Thyroid gland (tissue), 4 donors: Measurements from ENCODE around the gene AP1S1. TPM values are rescaled to one million over a fixed set of nuclear protein-coding genes. Genes with fewer than 3 reads are reported as not detected.

Experiments
- DNase-seq, 2 donors: peaks; one replicate each; pipeline ENCODE4 v3.0.0-alpha.2; 2019
- H3K27ac ChIP-seq, 3 donors: fragments of 200-600 bp; sonication (generic); 1 replicate in 2 of 3; 2 replicates in 1 of 3; pipeline ENCODE4 v1.5.1; 2016 to 2019; ENCODE audit warnings: mild to moderate bottlenecking in 1 of 3, moderate library complexity in 1 of 3
- H3K27me3 ChIP-seq: fragments of 200-600 bp; sonication (generic); one replicate; pipeline ENCODE4 v1.5.1; 2019
- H3K36me3 ChIP-seq, 2 donors: fragments of 200-600 bp; sonication (generic); one replicate each; pipeline ENCODE4 v1.5.1; 2016 to 2019
- H3K4me1 ChIP-seq, 2 donors: fragments of 200-600 bp; sonication (generic); one replicate each; pipeline ENCODE4 v1.5.1; 2017 to 2019
- H3K4me3 ChIP-seq, 3 donors: fragments of 200-600 bp; sonication (generic); replicated peaks in 1 of 3; 1 replicate in 2 of 3; 2 replicates in 1 of 3; pipeline ENCODE4 v1.5.1; 2016; ENCODE audit warnings: mild to moderate bottlenecking in 1 of 3
- H3K9me3 ChIP-seq: fragments of 200-600 bp; sonication (generic); one replicate; pipeline ENCODE4 v1.5.1; 2017
- POLR2A ChIP-seq, 2 donors: fragments of 450-650 bp; IDR thresholded peaks; one replicate each; pipeline ENCODE4 v1.6.1; 2017; ENCODE audit warnings: antibody characterized with exemption in 2 of 2, mild to moderate bottlenecking in 2 of 2, moderate library complexity in 1 of 2
- WGBS, 2 donors: methylation state at CpG; one replicate each; pipeline ENCODE4 v1.1.5; 2017; 5-methylcytosine and 5-hydroxymethylcytosine counted together
- intact Hi-C: fragments of 100-400 bp; cut with DNase I; formaldehyde crosslinking; loops from one replicate; pipeline ENCODE4 v1.15.1; 2023
- microRNA-seq: library from miRNA; unstranded; fragments of <30 nt; microRNA quantifications from one replicate; pipeline ENCODE4, GENCODE V29; 2016
- small RNA-seq: library from RNA; depleted of rRNA; stranded (forward); fragments of <200 nt; gene quantifications from one replicate; pipeline ENCODE3, GENCODE V24; 2016
- total RNA-seq, 4 donors: library from RNA; depleted of rRNA; stranded (reverse); fragments of >200 nt; gene quantifications; one replicate each; pipeline ENCODE4 v1.2.3, GENCODE V29; 2016
- TF ChIP-seq, protein P1 (sequence below), 6 experiments: fragments of 200-600 bp in 3 of 6; fragments of 450-650 bp in 3 of 6; sonication (generic) in 3 of 6; IDR thresholded peaks; one replicate each; pipeline ENCODE4 v1.5.1; 2016 to 2019; ENCODE audit warnings: antibody characterized with exemption in 6 of 6, mild to moderate bottlenecking in 2 of 6, inconsistent platforms in 1 of 6, moderate library complexity in 1 of 6

The AP1S1 gene
- total RNA-seq, 4 donors from 2014 or later, result 29.0 to 59.6 (median 41.3) TPM

DNA sequence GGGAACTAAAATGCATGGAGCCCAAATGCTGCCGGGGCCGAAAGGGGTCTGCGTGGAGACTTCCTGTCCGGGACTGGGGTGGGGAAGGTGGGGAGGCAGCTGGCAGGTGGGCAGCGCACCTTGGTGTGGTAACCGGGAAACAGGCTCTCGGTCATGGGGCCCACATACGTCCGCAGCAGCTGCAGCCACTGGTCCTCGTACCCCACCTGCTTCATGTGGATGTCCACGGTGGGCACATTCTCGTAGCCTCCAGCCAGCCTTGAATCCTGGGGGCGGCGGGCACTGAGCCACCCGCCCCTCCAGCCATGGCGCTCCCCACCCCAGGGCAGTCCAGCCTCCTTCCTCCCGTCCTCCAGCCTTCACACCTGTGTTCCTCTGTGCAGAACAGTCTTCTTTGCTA is 53.2 kb downstream of the AP1S1 start:
- no peak for TF ChIP-seq POLR2A (IDR thresholded peaks at IDR 0.05)
- TF ChIP-seq, protein P1, sequence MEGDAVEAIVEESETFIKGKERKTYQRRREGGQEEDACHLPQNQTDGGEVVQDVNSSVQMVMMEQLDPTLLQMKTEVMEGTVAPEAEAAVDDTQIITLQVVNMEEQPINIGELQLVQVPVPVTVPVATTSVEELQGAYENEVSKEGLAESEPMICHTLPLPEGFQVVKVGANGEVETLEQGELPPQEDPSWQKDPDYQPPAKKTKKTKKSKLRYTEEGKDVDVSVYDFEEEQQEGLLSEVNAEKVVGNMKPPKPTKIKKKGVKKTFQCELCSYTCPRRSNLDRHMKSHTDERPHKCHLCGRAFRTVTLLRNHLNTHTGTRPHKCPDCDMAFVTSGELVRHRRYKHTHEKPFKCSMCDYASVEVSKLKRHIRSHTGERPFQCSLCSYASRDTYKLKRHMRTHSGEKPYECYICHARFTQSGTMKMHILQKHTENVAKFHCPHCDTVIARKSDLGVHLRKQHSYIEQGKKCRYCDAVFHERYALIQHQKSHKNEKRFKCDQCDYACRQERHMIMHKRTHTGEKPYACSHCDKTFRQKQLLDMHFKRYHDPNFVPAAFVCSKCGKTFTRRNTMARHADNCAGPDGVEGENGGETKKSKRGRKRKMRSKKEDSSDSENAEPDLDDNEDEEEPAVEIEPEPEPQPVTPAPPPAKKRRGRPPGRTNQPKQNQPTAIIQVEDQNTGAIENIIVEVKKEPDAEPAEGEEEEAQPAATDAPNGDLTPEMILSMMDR (IDR thresholded peaks at IDR 0.05), result no peak
- WGBS, 2 donors, result 94 to 98% methylated on average over 6 to 15 of the region's 17 CpGs
- H3K9me3 ChIP-seq, result no peaks in the 10 kb centered on the region
- H3K27ac ChIP-seq, result no peak overlapping the region
- peaks cover 27 to 29% of the 10 kb centered on the region in 2 donors for H3K36me3 ChIP-seq
- peaks cover 4% of the 10 kb centered on the region for H3K27me3 ChIP-seq
- DNase-seq, result no peak
- H3K4me3 ChIP-seq, result no peak overlapping the region
- no peaks in the 10 kb centered on the region for H3K4me1 ChIP-seq
- intact Hi-C loops, result no loop called here

DNA sequence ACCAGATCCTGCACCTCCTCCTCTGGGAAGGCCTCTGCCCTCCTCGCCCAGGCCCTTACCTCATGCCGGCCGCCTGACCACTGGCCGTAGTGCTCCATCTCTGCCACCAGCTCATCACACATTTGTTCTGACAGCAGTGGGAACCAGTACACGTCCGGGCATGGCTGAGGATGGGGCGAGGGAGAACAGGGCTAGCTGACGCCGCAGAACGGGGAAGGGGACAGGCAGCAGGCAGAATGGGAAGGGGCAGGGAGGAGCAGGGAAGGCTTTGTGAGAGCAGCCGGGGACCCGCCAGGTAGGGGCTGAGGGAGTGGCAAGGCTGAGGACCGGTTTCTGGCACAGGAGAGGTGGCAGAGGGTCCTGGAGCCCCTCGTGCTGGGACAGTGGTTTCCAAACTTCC is 54.5 kb downstream of the AP1S1 start:
- no peak for TF ChIP-seq POLR2A (IDR thresholded peaks at IDR 0.05)
- TF ChIP-seq, protein P1 (IDR thresholded peaks at IDR 0.05), result no peak
- WGBS, 2 donors, result 96% methylated on average over 14 of the region's 14 CpGs
- peaks cover 27 to 35% of the 10 kb centered on the region in 2 donors for H3K36me3 ChIP-seq
- intact Hi-C loops, result no loop called here
- DNase-seq, result no peak
- no peaks in the 10 kb centered on the region for H3K27me3 ChIP-seq
- no peaks in the 10 kb centered on the region for H3K4me1 ChIP-seq
- H3K9me3 ChIP-seq, result no peaks in the 10 kb centered on the region
- no peak overlapping the region for H3K4me3 ChIP-seq
- H3K27ac ChIP-seq, result no peak overlapping the region

DNA sequence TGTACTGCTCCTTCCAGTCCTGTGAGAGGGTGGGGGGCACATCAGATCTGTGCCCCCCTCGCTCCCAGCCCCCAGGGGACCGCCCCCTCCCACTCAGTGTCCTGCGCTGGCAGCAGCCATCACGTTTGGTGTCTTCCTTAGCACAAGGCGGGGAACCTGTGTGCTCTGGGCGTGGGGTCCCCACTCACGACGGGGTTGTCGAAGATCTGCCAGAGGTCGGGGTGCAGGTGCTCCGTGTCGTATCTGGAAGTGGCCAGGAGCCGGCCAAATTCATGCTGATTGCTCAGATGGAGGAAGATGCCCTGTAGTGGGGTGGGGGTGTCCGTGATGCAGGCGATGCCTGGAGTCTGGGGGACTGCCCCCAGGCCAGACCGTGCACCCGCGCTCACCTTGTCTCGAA is 55.9 kb downstream of the AP1S1 start:
- no peak for DNase-seq
- Histone ChIP-seq H3K36me3 (peaks cover 31 to 35% of the 10 kb centered on the region in 2 donors), H3K4me1 (no peaks in the 10 kb centered on the region), H3K4me3 (no peak overlapping the region), H3K9me3 (no peaks in the 10 kb centered on the region), H3K27ac (no peak overlapping the region), H3K27me3 (no peaks in the 10 kb centered on the region)
- WGBS, 2 donors, result 89 to 95% methylated on average over 11 to 16 of the region's 19 CpGs
- TF ChIP-seq, protein P1 (IDR thresholded peaks at IDR 0.05), result no peak
- TF ChIP-seq POLR2A (IDR thresholded peaks at IDR 0.05), result no peak
- intact Hi-C loops, result no loop called here

Small RNA genes lying within 50 kb of the gene (microRNA-seq; reads per million reads assigned to microRNA genes)
- not detected for gene MIR4653

Small RNA genes lying within 50 kb of the gene (small RNA-seq; reads per million reads assigned to genes)
- gene MIR4653, result not detected

Other genes with a start within 250 kb of the AP1S1 start
- under 1 TPM; under 0.01 to 0.29 (median 0.22) TPM for gene MUC3A, start 204.9 kb upstream of the AP1S1 start, total RNA-seq
- gene MUC12, start 184.9 kb upstream of the AP1S1 start, total RNA-seq, result not detected
- not detected for gene MUC17, start 134.4 kb upstream of the AP1S1 start, total RNA-seq
- 10 to 100 TPM; 19.6 to 36.4 (median 28.5) TPM for gene TRIM56, start 69.0 kb upstream of the AP1S1 start, total RNA-seq
- gene SERPINE1, start 27.4 kb upstream of the AP1S1 start, total RNA-seq, result 10 to 100 TPM in 1 of 4 donors, 1 to 10 TPM in 3; 4.7 to 18.6 (median 7.6) TPM
- gene VGF, start 11.1 kb downstream of the AP1S1 start, total RNA-seq, result 1 to 10 TPM in 2 of 4 donors, not detected in 2; 1.3 to 2.3 TPM
- gene NAT16, start 25.8 kb downstream of the AP1S1 start, total RNA-seq, result 1 to 10 TPM in 1 of 4 donors, under 1 TPM in 1, not detected in 2; 0.29 to 1.4 TPM
- gene MOGAT3, start 46.6 kb downstream of the AP1S1 start, total RNA-seq, result not detected
- 10 to 100 TPM; 30.0 to 42.5 (median 32.7) TPM for gene PLOD3, start 63.1 kb downstream of the AP1S1 start, total RNA-seq
- gene ZNHIT1, start 63.7 kb downstream of the AP1S1 start, total RNA-seq, result 100 to 1,000 TPM in 2 of 4 donors, 10 to 100 TPM in 2; 71.5 to 141 (median 107) TPM
- gene CLDN15, start 83.3 kb downstream of the AP1S1 start, total RNA-seq, result 1 to 10 TPM; 5.1 to 6.6 (median 5.8) TPM
- gene FIS1, start 90.6 kb downstream of the AP1S1 start, total RNA-seq, result 100 to 1,000 TPM; 157 to 361 (median 297) TPM
- gene IFT22, start 167.3 kb downstream of the AP1S1 start, total RNA-seq, result 10 to 100 TPM; 48.2 to 57.2 (median 55.4) TPM
- not detected for gene COL26A1, start 208.4 kb downstream of the AP1S1 start, total RNA-seq